A673 (cell line): Measurements from ENCODE around the gene LMBR1. TPM values are rescaled to one million over a fixed set of nuclear protein-coding genes. Genes with fewer than 3 reads are reported as not detected.

Source experiments
- BruUV-seq: library from RNA; stranded (reverse); fragments of 400-500 nt; replicated peaks from 2 replicates; lab custom pipeline; 2021; lab: Mats Ljungman, UMichigan
- CTCF ChIA-PET: fragments of 300-600 bp; sonication (Branson Sonifier 250); formaldehyde crosslinking; loops from one replicate; lab custom pipeline; 2022; ENCODE audit warnings: antibody characterized with exemption; lab: Charles Lee
- POLR2A ChIA-PET: fragments of 300-600 bp; sonication (Branson Sonifier 250); formaldehyde crosslinking; loops from one replicate; lab custom pipeline; 2022; ENCODE audit warnings: antibody characterized with exemption; ENCODE audit not compliant: low non-redundant PET; lab: Charles Lee
- DNase-seq: peaks from one replicate; pipeline ENCODE4 v3.0.0-alpha.2; 2015; ENCODE audit warnings: low spot score
- H3K27ac ChIP-seq: fragments of 200-600 bp; sonication (generic); 2 replicates; pipeline ENCODE4 v1.5.1; 2016; ENCODE audit warnings: mixed run types, low read depth, mild to moderate bottlenecking, mixed read lengths, antibody characterized with exemption, low read length; ENCODE audit not compliant: poor library complexity, severe bottlenecking
- H3K27me3 ChIP-seq: fragments of 200-600 bp; sonication (generic); replicated peaks from 2 replicates; pipeline ENCODE4 v1.6.1; 2017; ENCODE audit warnings: mixed run types, low read depth, mild to moderate bottlenecking, mixed read lengths, antibody characterized with exemption, low read length; ENCODE audit not compliant: insufficient read depth, poor library complexity
- H3K36me3 ChIP-seq: fragments of 200-600 bp; sonication (generic); 2 replicates; pipeline ENCODE4 v1.6.1; 2016; ENCODE audit warnings: mixed run types, mild to moderate bottlenecking, mixed read lengths, antibody characterized with exemption, low read length; ENCODE audit not compliant: insufficient read depth, poor library complexity, severe bottlenecking
- H3K4me1 ChIP-seq: fragments of 200-600 bp; sonication (generic); 2 replicates; pipeline ENCODE4 v1.6.1; 2017; ENCODE audit warnings: mixed run types, mild to moderate bottlenecking, mixed read lengths, antibody characterized with exemption, low read length; ENCODE audit not compliant: insufficient read depth, poor library complexity, severe bottlenecking
- H3K4me3 ChIP-seq: fragments of 200-600 bp; sonication (generic); 2 replicates; pipeline ENCODE4 v1.5.1; 2016; ENCODE audit warnings: low read depth, mixed run types, mild to moderate bottlenecking, mixed read lengths, low read length; ENCODE audit not compliant: poor library complexity, severe bottlenecking
- H3K9me3 ChIP-seq: fragments of 200-600 bp; sonication (generic); 2 replicates; pipeline ENCODE4 v1.6.1; 2016; ENCODE audit warnings: mixed run types, low read depth, mild to moderate bottlenecking, mixed read lengths, antibody characterized with exemption, low read length; ENCODE audit not compliant: poor library complexity, severe bottlenecking
- CTCF ChIP-seq: fragments of 300-800, 200-600 bp; sonication (generic); conservative IDR thresholded peaks from 2 replicates; pipeline ENCODE4 v1.5.1; 2017; ENCODE audit warnings: low read depth, mild to moderate bottlenecking, antibody characterized with exemption, low read length, moderate library complexity, mixed read lengths
- EZH2 ChIP-seq: fragments of 200-600 bp; sonication (generic); IDR thresholded peaks from 2 replicates; pipeline ENCODE4 v1.6.1; 2017; ENCODE audit warnings: borderline replicate concordance, low read depth, mild to moderate bottlenecking, mixed read lengths, antibody characterized with exemption, low read length; ENCODE audit not compliant: poor library complexity, severe bottlenecking
- intact Hi-C: fragments of 100-400 bp; cut with micrococcal nuclease; formaldehyde crosslinking; loops from one replicate; pipeline ENCODE4 v1.10.0; 2022; ENCODE audit not compliant: unreplicated experiment
- total RNA-seq: library from RNA; stranded (reverse); gene quantifications from 2 replicates; pipeline ENCODE4 v1.2.3, GENCODE V29; 2021

Gene LMBR1
- total RNA-seq, 1 experiment from 2014 or later: 50.7 TPM

- no peak for DNase-seq
- Histone ChIP-seq H3K4me1 (peaks cover 4% of the 10 kb centered on the region), H3K9me3 (no peaks in the 10 kb centered on the region), H3K4me3 (no peak overlapping the region), H3K27ac (no peak overlapping the region), H3K27me3 (no peaks in the 10 kb centered on the region), H3K36me3 (no peaks in the 10 kb centered on the region)
- POLR2A ChIA-PET: no interaction called here
- no peak for TF ChIP-seq CTCF
- TF ChIP-seq EZH2: no peak
- no TSS peak for BruUV-seq
- CTCF ChIA-PET: no interaction called here
- intact Hi-C loops: no loop called here
These were observed 2.2 kb upstream of the LMBR1 start for GRCh38 chr7:156895024-156895780.

DNA sequence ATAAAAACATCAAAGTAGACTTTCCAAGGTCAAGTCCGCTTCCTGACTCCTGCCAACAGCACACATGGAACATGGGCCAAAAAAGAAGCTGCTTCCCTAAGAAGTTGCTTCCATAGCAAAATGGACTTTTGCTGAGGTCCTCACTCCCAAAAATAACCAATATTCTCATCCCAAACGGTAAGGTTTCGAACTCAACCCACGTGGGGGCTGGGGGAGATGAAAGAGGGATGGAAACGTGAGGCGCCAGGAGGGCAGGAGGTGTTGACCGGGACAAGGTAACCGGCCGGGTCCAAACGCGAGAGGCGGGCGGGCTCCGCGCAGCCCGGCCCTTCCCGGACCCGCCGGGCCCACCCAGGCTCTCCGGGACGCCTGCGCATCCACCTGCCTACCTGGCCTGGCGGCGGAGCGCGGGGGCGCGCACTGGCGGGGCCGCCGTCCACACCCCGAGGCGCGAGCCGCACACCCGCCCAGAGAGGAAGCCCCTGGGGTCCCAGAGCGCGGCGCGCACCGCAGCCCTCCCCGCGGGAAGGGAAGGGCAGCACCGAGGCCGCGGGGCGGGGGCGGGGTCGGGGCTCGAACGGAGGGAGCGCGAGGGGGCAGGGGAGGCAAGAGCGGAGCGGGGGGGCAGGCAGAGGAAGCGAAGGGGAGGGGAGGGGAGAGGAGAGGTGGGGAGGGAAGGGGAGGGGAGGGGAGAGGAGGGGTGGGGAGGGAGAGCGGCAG, 742 bp downstream of the LMBR1 start:
- ChIA-PET CTCF (no interaction called here), POLR2A (no interaction called here)
- intact Hi-C loops: no loop called here
- peak overlapping the region; percentile 88 for H3K4me3 ChIP-seq
- no peaks in the 10 kb centered on the region for H3K9me3 ChIP-seq
- peak; percentile 65 for DNase-seq
- H3K36me3 ChIP-seq: no peaks in the 10 kb centered on the region
- H3K27me3 ChIP-seq: no peaks in the 10 kb centered on the region
- peaks cover 16% of the 10 kb centered on the region for H3K4me1 ChIP-seq
- no peak for TF ChIP-seq EZH2
- TF ChIP-seq CTCF: no peak
- H3K27ac ChIP-seq: peak overlapping the region; percentile 68
- no TSS peak for BruUV-seq

- Histone ChIP-seq H3K4me3 (no peak overlapping the region), H3K36me3 (no peaks in the 10 kb centered on the region), H3K9me3 (no peaks in the 10 kb centered on the region), H3K4me1 (peaks cover 16% of the 10 kb centered on the region), H3K27ac (no peak overlapping the region), H3K27me3 (no peaks in the 10 kb centered on the region)
- no peak for DNase-seq
- ChIA-PET CTCF (no interaction called here), POLR2A (no interaction called here)
- no TSS peak for BruUV-seq
- TF ChIP-seq EZH2: no peak
- TF ChIP-seq CTCF: no peak
- intact Hi-C loops: no loop called here
These were observed 3.2 kb downstream of the LMBR1 start for GRCh38 chr7:156889746-156890145.
